NK-92 (cell line): ENCODE measurements around the gene CEP83.
"Not testable (repeated sequence)": the region's sequence is repeated elsewhere in the genome, so short reads cannot be mapped to it uniquely, and the experiment has no call there.

Experiments used
- DNase-seq: peaks from one replicate; lab custom pipeline; 2025; ENCODE audit not compliant: unreplicated experiment; lab: John Stamatoyannopoulos, UW

The CEP83 gene

DNA sequence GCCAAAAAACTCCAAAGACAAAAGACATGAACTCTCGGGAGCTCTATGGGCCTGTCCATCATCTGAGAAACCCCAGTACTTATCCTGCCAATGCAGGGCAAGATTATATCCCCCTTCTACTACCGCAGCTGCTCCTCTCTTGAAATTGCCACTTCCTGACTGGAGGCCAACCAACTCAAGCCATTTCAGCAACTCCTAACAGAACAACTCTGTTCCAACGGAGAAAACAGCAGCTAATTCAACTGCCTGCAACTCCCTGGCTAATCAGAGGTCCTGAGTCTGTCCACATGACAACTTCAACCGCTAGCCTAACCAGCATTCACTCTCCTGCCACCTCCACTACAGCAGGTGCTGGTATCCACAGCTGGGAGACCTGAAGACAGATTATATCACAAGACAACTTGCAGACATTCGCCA is 24.1 kb downstream of the CEP83 start:
- no peak for DNase-seq

DNA sequence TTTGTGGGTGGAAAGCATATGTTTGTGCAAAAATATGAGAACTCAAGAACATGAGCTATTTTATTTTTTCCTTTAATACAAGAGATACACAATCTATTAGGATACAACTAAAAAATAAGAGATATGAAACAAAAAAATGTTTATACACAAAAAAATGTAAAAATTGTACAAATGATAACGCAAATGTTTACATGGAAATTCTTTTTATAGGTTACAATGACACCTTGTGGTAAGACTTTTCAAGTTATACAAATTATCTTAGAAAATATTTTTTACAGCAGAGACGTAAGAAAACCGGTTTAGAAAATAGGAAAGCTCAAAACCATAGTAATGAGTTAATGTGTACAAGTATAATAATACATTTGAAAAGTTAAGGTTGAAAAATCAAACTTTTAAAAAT is 25.5 kb downstream of the CEP83 start:
- DNase-seq = no peak

DNA sequence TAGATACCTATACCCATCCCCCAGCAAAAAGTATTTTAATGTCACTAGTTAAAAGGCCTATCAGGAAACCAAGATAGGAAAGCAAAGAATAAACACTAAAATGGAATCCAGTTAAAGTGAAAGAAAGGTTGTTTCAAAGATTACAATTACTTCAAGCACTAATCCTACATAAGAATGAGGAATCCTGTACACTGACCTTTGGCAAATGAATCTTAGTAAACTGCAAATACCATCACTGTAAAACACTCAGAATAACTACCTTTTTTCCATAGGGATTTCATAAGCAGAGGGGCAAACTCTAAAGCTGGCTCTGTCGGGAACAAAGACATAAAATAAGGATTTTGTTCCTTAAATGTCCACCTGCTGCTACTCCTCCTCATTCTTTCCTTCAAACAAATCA is 25.9 kb downstream of the CEP83 start:
- no peak for DNase-seq

- DNase-seq = no peak
These were observed 29.4 kb downstream of the CEP83 start for GRCh38 chr12:94430304-94430703.

GRCh38 chr12:94429633-94430032 is 30.0 kb downstream of the CEP83 start:
- DNase-seq = no peak

DNA sequence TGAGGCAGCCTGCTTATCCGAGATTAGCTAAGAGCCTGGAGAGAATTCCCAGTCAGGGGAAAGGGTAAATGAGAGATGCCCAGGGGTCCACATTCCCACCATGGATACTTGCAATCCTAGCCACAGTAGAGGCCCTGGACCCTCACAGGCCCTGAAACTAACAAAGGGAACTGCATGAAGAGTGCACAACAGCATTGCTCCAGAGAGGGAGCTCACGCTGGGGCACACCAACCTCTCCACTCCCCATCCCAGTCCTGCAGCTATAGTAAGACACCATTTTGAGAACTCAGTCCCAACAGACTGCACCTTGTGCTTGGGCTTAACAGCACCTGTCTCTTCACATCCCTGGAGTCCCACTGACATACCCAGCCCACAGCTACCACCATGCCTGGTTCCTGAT is 30.5 kb downstream of the CEP83 start:
- no peak for DNase-seq

GRCh38 chr12:94427501-94428381 is 31.9 kb downstream of the CEP83 start:
- DNase-seq = no peak

- no peak for DNase-seq
These were observed 33.6 kb downstream of the CEP83 start for GRCh38 chr12:94426049-94426448.

DNA sequence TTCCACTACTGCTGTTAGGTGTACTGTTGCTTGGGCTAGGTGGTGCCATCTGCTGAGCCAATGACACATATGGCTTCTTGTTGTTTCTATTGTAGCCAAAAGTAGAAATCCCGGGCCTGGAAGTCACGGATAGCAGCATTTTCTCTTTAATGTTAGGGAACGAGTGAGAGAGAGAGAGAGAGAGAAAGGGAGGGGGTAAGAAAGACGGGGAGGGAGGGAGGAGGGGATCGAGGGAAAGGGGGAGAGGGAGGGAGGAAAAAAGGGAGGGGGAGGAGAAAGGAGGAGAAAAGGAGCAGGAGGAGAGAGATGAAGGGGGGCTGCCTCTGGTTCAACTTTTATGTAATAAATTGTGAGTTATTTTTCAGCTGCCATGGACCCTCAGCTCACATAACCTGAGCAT is 34.8 kb downstream of the CEP83 start:
- DNase-seq = not testable (repeated sequence)

- DNase-seq = no peak
These were observed 37.6 kb downstream of the CEP83 start for GRCh38 chr12:94421868-94422740.

GRCh38 chr12:94418517-94418916 is 41.1 kb downstream of the CEP83 start:
- no peak for DNase-seq

GRCh38 chr12:94416613-94417012 is 43.1 kb downstream of the CEP83 start:
- no peak for DNase-seq

GRCh38 chr12:94415066-94415465 is 44.6 kb downstream of the CEP83 start:
- DNase-seq = no peak

GRCh38 chr12:94405413-94406116 is 54.1 kb downstream of the CEP83 start:
- DNase-seq = no peak

DNA sequence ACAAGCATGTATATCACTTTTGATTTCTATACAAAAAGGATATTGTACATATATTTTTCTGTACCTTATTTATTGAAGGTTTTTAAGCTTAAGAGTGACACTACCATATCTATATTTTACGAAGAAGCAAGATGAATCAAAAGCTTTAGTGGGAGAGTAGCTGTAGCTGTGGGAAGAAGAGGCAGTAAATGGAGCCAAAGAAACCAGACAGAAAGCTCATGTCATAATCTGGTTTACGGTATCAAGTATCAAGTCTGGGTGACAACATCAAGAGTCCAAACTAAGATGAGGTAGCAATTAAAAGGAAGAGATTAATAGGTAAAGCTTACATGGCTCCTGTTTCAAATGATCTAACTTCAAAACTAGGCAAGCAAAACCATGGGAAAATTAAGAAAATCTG is 54.8 kb downstream of the CEP83 start:
- no peak for DNase-seq

DNA sequence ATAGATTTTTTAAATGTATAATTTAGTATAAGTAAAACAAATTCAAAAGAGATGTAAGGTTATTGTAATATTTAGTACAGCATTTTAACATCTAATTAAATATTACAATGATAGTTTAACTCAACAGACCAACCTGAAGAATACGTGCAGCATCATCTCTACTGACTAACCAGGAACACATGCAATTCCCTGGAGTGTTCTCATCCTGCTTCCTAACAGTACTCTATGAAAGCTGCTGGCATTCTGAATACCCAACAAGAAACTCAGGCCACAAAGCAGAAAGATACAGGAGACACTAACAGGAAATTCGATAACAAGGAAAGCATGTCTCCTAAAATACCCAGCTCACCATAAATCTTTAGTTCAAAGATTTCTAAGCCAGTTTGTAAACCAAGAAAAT is 58.3 kb downstream of the CEP83 start:
- DNase-seq = no peak

- DNase-seq = not testable (repeated sequence)
These were observed 61.0 kb downstream of the CEP83 start for GRCh38 chr12:94398685-94399084.

DNA sequence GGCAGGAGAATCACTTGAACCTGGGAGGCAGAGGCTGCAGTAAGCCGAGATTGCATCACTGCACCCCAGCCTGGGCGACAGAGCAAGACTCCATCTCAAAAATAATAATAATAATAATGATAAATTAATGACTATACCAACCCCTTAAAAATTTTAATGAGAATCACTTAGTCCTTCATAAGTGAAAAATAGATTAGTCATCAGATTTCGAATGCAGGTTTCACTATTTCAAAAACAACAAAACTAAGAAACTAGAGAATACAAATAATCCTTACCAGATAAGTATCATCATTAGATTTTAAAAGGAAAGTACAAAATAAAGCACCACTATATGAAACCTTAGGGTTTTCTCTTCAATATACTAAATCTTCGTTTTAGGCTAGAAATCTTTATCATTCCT is 62.3 kb downstream of the CEP83 start:
- DNase-seq = no peak

- DNase-seq = not testable (repeated sequence)
These were observed 63.7 kb downstream of the CEP83 start for GRCh38 chr12:94396014-94396413.

DNA sequence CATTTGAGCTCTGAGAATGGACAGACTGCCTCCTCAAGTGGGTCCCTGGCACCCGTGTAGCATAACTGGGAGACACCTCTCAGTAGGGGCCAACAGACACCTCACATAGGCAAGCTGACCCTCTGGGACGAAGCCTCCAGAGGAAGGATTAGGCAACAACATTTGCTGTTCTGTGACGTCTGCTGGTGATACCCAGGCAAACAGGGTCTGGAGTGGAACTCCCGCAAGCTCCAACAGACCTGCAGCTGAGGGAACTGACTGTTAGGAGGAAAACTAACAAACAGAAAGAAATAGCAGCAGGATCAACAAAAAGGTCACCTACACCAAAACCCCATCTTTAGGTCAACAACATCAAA is 69.6 kb downstream of the CEP83 start:
- no peak for DNase-seq

DNA sequence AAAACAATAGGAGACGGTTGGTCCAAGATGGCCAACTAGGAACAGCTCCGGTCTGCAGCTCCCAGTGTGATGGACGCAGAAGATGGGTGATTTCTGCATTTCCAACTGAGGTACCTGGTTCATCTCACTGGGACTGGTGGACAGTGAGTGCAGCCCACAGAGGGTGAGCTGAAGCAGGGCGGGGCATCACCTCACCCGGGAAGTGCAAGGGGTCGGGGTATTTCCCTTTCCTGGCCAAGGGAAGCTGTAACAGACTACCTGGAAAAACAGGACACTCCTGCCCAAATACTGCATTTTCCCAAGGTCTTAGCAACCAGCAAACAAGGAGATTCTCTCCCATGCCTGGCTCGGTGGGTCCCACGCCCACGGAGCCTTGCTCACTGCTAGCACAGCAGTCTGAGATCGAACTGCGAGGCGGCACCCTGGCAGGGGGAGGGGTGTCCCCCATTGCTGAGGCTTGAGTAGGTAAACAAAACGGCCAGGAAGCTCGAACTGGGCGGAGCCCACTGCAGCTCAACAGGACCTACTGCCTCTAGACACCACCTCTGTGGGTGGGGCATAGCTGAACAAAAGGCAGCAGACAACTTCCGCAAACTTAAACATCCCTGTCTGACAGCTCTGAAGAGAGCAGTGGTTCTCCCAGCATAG is 70.1 kb downstream of the CEP83 start:
- DNase-seq = not testable (repeated sequence)
